ENCODE measurements around the gene BDKRB2.
A peak's percentile ranks its signal among the peaks of the same experiment; 100 is the strongest.

The BDKRB2 gene

DNA sequence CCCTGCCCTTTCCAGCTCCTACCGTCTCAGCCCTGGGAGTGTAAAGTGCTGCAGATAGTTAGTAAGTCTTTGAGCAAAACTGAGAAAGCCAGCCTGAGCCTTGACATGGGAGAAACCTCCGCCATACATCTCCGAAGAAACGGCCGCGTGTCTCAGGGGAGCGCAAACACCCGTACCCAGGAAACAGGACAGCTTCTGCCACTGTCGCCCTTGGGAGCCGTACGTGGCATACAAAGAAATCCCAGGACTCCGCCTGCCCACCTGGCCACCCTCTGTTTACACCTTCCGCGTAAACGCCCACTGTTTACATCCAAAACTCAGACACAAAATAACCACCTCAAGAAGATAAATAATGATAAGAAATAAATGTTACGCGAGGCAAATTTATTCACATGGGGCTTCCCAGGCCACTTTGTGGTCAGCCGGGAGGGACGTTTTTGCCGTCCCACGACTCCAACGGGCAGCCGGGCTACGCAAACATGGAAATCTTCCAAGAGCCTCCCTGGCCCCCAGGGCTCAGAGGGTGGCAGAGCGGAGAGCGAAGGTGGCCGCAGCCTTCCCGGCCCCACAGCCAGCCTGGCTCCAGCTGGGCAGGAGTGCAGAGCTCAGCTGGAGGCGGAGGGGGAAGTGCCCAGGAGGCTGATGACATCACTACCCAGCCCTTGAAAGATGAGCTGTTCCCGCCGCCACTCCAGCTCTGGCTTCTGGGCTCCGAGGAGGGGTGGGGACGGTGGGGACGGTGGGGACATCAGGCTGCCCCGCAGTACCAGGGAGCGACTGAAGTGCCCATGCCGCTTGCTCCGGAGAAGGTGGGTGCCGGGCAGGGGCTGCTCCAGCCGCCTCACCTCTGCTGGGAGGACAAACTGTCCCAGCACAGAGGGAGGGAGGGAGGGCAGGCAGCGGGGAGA lies at the start of gene BDKRB2:
Gene BDKRB2 (plus strand): TSS at position 689 of the 908 bp plus-strand sequence. CDS start 32,269 bp downstream, outside the sequence.
- DNase-seq (ENCODE audit: low spot score), result peak; percentile 96

DNA sequence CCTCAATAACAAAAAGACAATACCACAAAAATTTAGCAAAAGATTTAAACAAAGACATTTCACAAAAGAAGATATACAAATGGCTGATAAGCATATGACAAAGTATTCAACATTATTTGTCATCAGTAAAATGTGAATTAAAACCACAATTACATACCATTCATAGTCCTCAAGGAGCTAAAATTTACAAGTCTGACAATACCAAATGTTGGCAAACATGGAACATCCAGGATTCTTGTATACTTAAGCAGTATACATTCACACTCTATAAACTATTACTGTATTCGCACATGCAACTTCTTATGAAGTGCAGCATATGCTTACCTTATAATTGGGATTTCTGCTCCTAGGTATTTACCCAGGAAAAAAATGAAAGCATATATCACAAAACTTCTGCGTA lies 49.7 kb upstream of the BDKRB2 start:
- no peak for DNase-seq (ENCODE audit: low spot score)

DNA sequence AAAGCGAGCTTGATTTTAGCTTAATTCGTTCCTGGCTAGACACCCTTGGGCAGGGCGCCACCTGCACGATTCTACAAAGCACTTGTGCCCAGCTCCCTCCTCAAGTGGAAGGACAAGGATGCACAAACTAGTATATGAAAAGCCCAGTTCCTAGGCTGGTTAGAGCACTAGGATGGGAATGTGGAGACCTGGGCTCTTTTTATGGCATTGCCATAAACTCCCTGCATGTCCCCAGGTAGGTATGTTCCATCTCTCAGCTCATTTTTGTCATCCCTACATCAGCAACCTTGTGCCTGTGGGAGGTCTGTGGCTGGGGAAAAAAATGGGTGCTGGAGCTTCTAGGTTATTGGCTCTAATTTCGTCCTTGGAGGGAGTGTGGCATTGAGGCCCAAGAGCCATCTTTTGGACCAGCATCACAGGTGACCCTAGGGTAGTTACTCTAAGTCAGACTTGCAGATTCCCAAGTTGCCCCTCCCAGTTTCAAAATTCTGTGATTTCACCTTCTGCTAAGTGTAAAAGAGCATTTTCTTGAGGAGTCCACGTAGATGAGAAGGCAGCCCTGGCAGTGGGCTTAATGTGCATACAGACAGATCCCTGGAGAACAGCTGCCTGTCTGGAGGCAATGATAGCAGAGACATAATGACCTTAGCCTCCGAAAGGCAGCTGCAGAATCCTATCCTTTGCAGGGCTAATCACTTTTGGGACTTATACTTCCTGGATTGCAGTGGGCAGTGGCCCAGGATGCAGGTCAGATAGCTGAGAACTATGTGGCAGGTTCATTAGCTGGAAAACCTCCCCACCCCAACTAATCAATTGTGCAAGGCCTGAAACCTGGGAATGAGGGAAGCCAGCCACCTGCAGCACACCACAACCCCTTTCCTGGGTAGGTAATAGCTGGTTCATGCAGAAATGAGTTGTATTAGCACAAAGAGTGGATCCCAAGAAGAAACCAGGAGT lies 47.6 kb upstream of the BDKRB2 start:
- no peak for DNase-seq (ENCODE audit: low spot score)

DNA sequence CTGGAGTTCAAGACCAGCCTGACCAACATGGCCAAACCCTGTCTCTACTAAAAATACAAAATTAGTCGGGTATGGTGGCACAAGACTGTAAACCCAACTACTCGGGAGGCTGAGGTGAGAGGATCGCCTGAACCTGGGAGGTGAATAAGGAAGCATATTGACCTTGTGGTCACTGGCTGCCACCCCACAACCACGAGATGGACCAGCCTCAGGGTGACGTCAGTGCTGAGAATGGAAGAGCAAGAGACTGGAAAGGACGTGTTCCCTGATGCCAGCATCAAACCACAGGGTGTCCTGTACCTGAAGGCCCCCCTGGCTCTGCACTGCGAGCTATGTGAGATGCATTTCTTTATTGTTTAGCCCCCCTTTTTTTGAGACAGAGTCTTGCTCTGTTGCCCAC lies 45.9 kb upstream of the BDKRB2 start:
- DNase-seq (ENCODE audit: low spot score), result no peak

DNA sequence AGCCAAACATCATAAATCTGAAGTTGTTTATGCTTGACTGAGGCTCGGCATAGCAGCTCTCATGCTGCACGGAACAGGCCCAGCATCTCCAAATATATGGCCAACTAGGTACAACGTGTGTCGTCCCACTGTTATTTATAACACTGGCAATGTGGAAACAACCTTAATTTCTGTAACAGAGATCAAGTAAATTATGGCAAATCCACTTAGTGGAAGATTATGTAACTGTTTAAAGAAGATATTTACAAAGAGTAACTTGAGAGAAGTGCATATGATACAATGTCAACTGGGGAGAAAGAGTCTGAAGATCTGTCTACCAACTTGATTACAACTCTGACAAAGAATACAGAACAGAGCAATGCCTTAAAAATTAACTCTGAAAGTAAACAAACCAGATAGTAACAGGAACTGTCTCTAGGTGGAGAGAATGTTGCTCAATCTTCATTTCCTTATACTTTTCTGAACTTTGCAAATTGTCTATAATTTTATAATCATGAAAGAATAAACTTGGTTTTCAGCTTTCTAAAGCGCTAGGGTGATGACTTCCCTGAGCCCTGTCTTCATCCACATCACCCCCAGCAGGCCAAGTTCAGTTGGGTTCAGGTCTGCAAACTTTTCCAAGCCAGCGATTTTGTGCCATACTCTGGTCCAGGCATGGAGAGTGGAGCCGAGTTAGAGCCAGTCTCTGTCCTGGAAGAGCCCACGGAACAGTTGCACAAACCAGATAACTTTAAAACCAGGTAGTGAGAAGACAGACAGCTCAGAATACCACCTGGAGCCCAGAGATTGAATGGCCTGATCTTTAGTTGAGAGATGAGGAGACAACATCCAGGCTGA lies 44.3 kb upstream of the BDKRB2 start:
- DNase-seq (ENCODE audit: low spot score), result no peak

DNA sequence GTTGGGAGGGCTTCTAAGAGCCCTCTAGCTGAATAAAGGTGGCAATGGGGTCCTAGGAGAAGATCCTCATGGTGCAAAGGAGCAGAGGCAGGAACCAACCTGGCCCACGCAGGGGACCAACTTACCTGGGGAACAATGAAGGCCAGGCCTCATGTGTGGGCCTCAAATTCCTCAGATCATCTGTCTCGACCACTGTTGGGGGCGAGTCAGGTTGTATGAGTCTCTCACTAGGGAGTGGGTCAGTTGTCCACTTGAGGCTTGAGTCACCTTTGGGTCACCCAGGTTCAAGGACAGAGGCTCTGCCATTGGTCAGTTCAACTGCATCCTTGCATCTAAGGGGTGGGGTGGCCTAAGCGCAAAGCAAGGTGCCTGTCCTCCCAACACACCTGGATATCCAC lies 43.7 kb upstream of the BDKRB2 start:
- no peak for DNase-seq (ENCODE audit: low spot score)

DNA sequence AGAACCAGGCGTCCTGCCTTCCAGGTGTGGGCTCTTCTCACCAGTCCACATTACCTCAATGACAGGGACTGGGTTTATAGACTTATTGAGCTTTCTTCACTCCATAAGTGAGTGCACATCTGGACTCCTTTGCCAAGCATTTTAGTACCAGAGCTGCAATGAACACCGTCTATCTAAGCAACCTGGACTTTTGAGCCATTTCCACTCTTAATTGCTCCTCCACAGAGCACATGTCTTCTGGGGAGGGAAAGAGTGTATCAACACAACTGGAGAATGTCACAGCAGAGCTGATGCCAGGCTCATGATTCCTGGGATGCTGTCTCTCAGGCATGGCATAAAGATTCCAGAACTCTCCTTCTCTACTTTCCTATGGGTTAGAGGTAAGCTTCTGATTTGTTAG lies 43.0 kb upstream of the BDKRB2 start:
- DNase-seq (ENCODE audit: low spot score), result no peak

DNA sequence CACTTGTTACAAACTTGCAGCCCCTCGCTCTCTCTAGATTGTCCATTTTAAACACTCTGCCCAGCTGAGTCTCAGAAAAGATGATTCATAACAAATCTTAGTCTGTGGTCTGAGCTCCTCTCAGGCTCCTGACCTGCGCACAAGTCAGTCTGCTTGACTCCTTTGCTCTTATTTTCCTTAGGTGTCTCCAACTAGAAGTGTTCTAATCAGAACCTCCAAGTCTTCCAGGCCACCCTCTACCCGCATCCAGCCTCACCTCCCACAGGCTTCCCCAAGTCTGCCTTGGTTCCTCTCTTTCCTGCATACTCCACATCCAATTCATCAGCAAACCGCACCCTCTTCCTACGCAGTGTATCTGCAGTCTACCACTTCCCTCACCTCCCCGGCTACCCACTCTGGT lies 42.4 kb upstream of the BDKRB2 start:
- no peak for DNase-seq (ENCODE audit: low spot score)

DNA sequence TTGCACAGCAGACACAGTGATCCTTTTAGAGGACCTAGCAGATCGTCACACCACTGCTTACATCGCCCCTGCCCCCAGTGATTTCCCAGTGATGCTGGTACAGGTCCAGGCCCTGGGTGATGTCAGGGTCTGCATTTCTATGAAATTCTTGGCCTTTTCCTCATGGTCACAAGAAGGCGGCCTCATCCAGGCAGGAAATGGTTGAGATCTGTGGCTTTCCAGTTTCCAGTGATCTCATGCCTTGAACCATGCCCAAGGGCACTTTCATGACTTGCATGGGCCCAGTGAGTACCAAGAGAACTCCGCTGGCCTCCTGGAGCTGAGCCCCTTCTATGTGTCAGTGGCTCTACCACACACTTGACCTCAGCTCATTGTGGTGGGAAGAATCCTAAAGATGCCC lies 41.9 kb upstream of the BDKRB2 start:
- DNase-seq (ENCODE audit: low spot score), result peak; percentile 49

DNA sequence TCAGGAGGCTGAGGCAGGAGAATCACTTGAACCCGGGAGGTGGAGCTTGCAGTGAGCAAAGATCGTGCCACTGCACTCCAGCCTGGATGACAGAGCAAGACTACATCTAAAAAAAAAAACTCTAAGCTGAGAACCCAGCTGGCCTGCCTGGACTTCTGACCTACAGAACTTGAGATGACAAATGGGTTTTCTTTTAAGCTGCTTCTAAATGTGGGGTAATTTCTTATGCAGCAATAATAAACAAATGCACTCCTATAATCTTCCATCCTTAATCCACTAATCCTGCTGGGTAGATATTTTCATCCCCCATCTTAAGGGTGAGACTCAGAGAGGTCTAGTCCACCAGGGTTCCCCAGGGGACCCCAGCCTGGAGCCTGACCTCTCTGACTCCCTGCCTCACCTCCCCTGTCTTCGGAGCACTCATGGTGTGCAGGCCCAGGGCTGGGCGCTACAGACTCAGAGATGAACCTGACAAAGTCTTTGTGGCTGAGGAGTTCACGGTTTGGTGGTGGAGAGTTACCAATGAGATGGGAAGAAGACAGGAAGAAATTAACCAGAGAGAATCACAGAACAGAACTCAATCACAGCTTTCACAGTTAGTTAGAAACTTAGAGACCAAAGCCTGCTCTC lies 39.7 kb upstream of the BDKRB2 start:
- DNase-seq (ENCODE audit: low spot score), result no peak

DNA sequence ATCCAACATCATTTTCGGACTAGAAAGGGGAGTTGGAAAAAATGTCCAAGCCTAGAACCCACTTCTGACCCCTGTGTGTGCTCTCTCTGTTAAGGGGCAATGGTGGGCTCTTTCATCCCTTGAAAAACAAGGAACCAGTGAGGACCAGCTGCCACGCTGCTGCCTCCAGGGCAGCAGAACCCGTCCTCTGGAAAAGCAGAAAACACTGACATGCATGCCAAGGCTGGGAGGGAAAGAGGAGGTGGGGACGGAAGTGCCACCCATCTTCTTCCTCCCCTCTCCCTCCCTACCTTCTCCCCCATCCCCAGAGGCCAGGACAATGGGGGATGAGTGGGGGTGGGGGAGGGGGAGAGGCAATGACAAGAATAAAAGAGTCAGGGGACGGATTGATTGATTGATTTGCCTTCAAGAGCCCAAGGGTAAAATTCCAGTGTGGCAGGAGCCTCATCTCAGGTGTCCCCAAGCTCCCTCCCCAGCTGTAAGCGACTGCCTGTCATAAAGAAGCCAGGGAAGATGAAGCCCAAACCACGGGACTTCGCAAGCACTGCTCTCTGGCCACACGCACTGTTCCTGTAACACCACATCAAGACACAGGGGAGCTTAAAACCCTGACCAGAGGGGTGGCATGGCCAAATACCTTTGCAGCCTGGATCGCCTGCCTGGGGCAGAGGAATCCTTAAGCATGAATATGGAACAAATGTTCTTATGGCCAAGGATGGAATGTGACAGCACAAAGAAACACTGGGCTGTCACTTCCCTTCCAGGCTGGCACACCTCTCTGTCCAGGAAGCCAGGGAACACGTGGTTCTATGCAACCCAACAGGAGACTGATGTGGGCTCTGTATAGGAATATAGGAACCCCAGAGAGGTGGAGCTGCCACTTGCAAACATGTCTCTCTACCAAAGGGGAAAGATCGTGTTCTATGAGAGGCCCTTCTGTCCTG lies 38.9 kb upstream of the BDKRB2 start:
- DNase-seq (ENCODE audit: low spot score), result no peak

DNA sequence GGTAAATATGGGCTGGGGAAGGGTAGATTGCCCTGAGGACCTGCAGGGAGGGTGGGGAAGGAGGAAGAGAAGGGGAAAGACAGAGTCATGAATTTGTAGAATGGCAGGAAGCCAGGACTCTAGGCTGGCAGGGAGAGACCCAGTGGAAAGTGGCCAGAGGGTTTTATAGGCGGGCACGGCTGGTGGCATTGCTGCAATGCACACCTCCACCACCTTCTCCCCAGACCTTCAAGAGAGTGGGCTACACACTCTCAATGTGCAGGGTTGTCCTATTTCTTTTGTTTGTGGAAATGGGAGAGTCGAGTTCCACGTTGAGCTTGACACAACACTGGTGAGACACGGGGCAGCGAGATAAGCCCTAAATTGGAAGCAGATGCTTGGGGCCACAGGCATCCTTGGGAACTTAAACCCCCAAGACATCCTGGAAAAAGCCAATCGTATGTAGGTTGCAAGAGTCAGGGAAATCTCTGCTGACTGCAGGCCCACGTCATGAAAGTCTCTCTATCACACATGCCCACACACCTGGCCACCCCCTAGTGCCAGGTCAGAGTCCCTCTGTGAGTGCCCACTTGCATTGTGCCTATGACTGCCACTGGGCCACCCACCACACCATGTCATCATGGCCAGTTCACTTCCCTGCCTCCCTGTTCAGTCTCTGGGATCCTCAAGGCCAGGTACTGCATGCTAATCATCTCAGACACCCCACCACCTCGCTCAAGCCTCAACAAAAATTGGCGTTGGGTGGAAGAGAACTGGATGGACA lies 38.0 kb upstream of the BDKRB2 start:
- DNase-seq (ENCODE audit: low spot score), result no peak

DNA sequence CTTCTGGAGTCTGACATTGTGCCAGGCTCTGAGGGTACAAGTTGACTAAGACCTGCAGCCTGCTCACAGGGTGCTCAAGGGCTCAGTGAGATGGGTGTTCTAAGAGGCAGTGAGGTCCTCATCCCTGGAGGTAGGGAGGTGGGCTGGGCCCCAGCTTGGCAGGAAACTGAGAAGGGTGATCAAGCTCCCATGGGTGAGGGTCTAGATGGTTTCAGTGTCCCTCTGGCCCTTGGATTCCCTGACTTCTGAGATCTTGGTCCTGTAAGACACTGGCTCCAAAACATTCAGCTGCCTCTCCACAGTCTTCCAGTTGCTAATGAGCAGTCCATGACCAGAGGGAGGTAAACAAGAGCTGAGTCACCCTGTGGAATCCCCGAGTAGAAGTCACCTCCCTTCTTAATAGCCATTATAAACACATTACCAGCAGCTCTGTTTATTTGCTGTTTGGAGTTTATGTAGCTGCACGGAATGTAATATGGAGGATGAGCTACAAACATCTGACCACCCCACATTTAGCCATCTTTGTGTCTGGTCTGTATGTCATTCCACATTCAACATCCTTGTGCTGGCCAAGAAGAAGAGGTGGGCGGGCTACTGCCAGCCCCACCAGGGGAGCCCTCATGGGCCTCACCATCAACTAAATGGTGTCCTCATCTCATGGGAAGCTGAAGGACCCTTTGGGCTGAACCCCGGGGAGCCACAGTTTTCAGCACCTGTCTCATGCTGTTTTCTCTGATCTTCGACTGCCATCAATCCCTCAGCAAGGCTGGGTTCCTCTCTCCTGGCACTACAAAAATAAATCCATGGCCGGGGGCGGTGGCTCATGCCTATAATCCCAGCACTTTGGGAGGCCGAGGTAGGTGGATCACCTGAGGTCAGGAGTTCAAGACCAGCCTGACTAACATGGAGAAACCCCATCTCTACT lies 37.2 kb upstream of the BDKRB2 start:
- DNase-seq (ENCODE audit: low spot score), result peak; percentile 92

DNA sequence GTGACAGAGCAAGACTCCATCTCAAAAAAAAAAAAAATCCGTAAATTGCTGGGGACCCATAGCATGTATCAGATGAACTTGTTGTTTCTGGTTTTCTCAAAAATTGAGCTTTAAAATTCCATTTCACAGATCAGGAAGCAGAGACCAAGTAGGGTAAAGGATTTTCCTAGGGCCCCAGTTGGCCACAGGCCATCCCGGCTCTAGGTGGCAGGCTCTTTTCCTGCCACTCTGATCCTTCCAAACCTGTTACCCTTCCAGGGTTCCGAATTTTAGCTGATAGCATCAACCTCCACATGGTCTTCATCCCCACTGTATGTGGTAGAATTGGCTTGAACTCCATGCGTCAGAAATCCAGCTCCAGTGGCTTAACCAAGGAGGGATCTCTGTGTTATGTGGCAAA lies 36.1 kb upstream of the BDKRB2 start:
- DNase-seq (ENCODE audit: low spot score), result no peak

DNA sequence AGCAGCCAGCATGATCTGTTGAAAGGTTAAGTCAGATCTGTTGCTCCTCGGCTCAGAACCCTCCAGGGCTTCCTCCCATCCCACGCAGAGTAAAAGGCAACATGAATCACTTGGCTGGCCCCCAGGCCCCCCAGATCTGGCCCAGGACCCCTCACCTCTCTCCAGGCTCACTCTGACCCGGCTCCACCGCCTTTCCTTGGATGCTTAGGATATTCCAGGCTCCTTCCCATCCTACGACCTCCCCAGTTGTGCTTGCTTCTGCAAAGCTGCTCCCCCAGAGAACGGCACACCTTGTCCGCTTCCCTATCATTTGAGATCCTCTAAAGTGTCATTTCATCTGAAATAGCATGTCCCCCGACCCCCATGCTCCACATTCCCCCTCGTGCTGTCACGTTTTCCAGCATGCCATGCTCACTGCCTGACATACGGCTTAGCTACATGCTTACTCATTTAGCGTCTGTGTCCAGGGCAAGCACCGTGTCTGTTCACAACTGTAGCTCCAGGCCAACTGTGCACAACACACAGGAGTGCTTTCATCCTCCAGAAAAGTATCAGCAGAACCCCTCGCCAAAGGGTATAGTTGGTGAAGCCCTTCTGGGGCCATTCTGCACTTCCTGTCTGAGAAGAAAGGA lies 33.6 kb upstream of the BDKRB2 start:
- DNase-seq (ENCODE audit: low spot score), result no peak

DNA sequence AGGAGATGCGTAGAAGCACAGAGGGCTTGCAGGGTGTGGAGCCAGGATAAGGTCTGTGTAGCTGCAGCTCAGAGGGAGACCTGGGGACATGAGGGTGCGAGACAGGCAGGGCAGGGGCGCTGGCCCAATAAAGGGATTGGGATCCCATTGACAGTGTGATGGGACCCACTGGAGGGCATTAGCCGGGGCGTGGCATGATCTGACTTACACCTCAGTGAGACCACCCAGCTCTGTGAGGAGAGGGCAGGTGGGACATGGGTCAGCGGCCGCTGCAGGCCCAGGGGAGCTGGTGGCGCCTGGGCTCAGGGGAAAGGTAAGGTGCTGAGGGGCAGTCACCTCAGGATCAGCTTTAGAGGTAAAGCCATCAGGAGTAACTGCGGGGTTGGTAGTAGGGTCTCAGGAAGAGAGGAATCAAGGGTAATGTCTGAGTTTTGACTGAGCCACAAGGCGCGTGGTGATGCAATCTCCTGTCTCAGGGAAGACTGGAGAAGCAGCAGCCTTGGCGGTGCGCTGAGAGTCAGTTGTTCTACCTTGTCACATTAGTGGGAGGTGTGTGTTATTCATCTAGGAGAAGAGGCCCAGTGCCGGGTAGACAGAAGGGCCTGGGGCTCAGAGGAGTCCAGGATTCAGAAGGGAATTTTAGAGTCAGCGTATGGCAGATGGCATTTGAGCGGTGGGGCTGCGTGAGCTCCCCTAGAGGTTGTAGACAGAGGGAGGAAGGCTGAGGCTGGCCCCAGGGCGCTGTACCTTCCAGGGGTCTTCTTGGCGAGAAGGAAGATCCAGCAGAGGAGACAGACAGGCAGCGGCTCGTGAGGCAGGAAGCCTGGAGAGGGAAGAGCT lies 30.8 kb upstream of the BDKRB2 start:
- no peak for DNase-seq (ENCODE audit: low spot score)

DNA sequence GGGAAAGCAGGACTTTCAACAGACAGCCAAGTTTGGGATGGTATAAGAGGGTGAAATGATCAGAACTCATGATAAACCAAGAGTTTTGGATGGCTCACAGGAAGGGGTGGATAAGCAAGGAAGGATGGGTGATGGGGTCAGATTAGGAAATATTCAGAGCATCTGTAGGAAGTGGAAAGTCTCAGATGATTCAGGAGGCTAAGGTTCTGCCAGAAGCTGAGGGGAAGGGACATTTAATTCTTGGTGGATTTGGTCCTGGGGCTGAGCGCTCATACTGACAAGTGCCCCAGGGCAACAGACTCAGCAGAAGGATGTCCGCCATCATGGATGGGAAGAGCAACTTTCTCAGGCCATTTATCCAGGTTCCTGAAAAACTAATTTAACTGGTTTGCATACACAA lies 28.4 kb upstream of the BDKRB2 start:
- DNase-seq (ENCODE audit: low spot score), result peak; percentile 77
